ENCODE results near the gene ETV6. TPM values are rescaled to one million over a fixed set of nuclear protein-coding genes. Genes with fewer than 3 reads are reported as not detected.

ETV6 gene
- total RNA-seq, 1 experiment from 2014 or later, result 14.1 TPM

DNA sequence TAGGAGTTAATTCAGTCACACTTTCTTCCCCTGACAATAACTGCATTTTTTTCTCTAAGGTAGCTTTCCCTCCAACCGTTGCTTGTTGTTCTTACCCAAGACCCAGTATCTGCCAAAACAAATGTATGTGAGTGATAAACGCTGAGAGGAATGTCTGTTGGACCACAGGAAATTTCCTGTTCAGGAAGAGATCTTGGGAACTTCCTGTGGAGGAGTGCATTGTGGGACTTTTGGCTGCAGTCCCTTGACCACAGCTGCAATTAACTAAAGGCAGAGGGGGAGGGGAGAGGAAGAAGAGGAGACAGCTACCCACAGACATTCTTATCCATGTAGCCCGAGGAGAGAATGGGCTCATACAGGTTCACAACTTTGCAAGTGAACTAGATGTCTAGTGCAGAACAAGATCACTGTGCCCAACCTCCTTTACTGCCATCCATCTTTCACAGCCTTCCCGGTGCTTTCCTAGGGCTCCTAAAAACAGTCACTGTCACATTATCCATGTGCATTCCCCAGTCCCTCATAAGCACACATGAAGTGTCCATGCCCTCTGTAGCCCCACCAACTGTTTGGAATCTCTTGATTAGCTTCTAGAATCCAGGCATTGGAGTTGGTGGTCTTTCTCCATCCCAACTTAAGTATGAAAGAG is 149.5 kb downstream of the ETV6 start:
- Histone ChIP-seq H4K20me1 (ENCODE audit: insufficient read depth) (no peaks in the 10 kb centered on the region), H3K9me2 (ENCODE audit: insufficient read depth) (no peaks in the 10 kb centered on the region), H3K36me3 (ENCODE audit: control insufficient read depth in 1 of 2, insufficient read depth in 2 of 2, low read length in 2 of 2) (no peaks in the 10 kb centered on the region), H3K9ac (ENCODE audit: low read length) (no peak overlapping the region), H3K79me2 (ENCODE audit: insufficient read depth, low read length) (no peaks in the 10 kb centered on the region), H2AFZ (ENCODE audit: low read depth, low read length, poor library complexity, severe bottlenecking) (no peak overlapping the region), H3K27ac (ENCODE audit: low read depth, low read length) (no peak overlapping the region), H3K9me3 (ENCODE audit: control insufficient read depth in 1 of 2, insufficient read depth in 1 of 2, low read depth in 1 of 2, low read length in 2 of 2) (no peaks in the 10 kb centered on the region), H3K4me2 (ENCODE audit: low read length) (no peak overlapping the region; the same call in 1 of the 2 replicates), H3K4me3 (replicated peaks in 1 of 2; ENCODE audit: low read depth in 1 of 2, low read length in 2 of 2) (no peak overlapping the region), H3K4me1 (ENCODE audit: control insufficient read depth in 1 of 2, insufficient read depth in 2 of 2, low read length in 2 of 2) (peaks cover 28 to 41% of the 10 kb centered on the region in 2 experiments), H3K27me3 (ENCODE audit: insufficient read depth, low read length) (no peaks in the 10 kb centered on the region)
- no peak for ATAC-seq
- RAD21 ChIA-PET (ENCODE audit: low non-redundant PET in 1 of 2, low total read pairs in 2 of 2, uncharacterized antibody in 2 of 2, unreplicated experiment in 2 of 2), result no interaction called here
- intact Hi-C loops (cut with micrococcal nuclease), result no loop called here
- TF ChIP-seq JUND (IDR thresholded peaks at IDR 0.05), result no peak
- TF ChIP-seq, protein P1, sequence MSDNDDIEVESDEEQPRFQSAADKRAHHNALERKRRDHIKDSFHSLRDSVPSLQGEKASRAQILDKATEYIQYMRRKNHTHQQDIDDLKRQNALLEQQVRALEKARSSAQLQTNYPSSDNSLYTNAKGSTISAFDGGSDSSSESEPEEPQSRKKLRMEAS (IDR thresholded peaks at IDR 0.05), result no peak
- TF ChIP-seq, protein P2, sequence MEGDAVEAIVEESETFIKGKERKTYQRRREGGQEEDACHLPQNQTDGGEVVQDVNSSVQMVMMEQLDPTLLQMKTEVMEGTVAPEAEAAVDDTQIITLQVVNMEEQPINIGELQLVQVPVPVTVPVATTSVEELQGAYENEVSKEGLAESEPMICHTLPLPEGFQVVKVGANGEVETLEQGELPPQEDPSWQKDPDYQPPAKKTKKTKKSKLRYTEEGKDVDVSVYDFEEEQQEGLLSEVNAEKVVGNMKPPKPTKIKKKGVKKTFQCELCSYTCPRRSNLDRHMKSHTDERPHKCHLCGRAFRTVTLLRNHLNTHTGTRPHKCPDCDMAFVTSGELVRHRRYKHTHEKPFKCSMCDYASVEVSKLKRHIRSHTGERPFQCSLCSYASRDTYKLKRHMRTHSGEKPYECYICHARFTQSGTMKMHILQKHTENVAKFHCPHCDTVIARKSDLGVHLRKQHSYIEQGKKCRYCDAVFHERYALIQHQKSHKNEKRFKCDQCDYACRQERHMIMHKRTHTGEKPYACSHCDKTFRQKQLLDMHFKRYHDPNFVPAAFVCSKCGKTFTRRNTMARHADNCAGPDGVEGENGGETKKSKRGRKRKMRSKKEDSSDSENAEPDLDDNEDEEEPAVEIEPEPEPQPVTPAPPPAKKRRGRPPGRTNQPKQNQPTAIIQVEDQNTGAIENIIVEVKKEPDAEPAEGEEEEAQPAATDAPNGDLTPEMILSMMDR (IDR thresholded peaks at IDR 0.05 in 2 of 3, conservative IDR thresholded peaks at IDR 0.05 in 1 of 3; ENCODE audit: borderline replicate concordance in 1 of 3, insufficient read depth in 1 of 3, low read depth in 2 of 3, low read length in 2 of 3), result no peak
- TF ChIP-seq, protein P3, sequence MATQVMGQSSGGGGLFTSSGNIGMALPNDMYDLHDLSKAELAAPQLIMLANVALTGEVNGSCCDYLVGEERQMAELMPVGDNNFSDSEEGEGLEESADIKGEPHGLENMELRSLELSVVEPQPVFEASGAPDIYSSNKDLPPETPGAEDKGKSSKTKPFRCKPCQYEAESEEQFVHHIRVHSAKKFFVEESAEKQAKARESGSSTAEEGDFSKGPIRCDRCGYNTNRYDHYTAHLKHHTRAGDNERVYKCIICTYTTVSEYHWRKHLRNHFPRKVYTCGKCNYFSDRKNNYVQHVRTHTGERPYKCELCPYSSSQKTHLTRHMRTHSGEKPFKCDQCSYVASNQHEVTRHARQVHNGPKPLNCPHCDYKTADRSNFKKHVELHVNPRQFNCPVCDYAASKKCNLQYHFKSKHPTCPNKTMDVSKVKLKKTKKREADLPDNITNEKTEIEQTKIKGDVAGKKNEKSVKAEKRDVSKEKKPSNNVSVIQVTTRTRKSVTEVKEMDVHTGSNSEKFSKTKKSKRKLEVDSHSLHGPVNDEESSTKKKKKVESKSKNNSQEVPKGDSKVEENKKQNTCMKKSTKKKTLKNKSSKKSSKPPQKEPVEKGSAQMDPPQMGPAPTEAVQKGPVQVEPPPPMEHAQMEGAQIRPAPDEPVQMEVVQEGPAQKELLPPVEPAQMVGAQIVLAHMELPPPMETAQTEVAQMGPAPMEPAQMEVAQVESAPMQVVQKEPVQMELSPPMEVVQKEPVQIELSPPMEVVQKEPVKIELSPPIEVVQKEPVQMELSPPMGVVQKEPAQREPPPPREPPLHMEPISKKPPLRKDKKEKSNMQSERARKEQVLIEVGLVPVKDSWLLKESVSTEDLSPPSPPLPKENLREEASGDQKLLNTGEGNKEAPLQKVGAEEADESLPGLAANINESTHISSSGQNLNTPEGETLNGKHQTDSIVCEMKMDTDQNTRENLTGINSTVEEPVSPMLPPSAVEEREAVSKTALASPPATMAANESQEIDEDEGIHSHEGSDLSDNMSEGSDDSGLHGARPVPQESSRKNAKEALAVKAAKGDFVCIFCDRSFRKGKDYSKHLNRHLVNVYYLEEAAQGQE (IDR thresholded peaks at IDR 0.05; ENCODE audit: low read depth), result no peak
- TF ChIP-seq EZH2 (IDR thresholded peaks at IDR 0.05), result no peak
- TF ChIP-seq RAD21 (IDR thresholded peaks at IDR 0.05; ENCODE audit: low read depth), result no peak
- no peak for TF ChIP-seq POLR2AphosphoS5 (IDR thresholded peaks at IDR 0.05; ENCODE audit: low read depth, low read length)
- no peak for TF ChIP-seq YY1 (IDR thresholded peaks at IDR 0.05; ENCODE audit: extremely low read depth, insufficient replicate concordance, low read depth, low read length)
- TF ChIP-seq FOSL1 (IDR thresholded peaks at IDR 0.05; ENCODE audit: low read depth), result no peak
- TF ChIP-seq, protein P4, sequence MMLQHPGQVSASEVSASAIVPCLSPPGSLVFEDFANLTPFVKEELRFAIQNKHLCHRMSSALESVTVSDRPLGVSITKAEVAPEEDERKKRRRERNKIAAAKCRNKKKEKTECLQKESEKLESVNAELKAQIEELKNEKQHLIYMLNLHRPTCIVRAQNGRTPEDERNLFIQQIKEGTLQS (IDR thresholded peaks at IDR 0.05), result no peak
- TF ChIP-seq, protein P5, sequence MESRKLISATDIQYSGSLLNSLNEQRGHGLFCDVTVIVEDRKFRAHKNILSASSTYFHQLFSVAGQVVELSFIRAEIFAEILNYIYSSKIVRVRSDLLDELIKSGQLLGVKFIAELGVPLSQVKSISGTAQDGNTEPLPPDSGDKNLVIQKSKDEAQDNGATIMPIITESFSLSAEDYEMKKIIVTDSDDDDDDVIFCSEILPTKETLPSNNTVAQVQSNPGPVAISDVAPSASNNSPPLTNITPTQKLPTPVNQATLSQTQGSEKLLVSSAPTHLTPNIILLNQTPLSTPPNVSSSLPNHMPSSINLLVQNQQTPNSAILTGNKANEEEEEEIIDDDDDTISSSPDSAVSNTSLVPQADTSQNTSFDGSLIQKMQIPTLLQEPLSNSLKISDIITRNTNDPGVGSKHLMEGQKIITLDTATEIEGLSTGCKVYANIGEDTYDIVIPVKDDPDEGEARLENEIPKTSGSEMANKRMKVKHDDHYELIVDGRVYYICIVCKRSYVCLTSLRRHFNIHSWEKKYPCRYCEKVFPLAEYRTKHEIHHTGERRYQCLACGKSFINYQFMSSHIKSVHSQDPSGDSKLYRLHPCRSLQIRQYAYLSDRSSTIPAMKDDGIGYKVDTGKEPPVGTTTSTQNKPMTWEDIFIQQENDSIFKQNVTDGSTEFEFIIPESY (IDR thresholded peaks at IDR 0.05; ENCODE audit: extremely low read depth, insufficient replicate concordance, low read length), result no peak
- TF ChIP-seq CEBPB (IDR thresholded peaks at IDR 0.05; ENCODE audit: low read depth), result no peak
- no peak for TF ChIP-seq EZH2phosphoT487 (IDR thresholded peaks at IDR 0.05; ENCODE audit: borderline replicate concordance)
- no peak for TF ChIP-seq EGR1 (IDR thresholded peaks at IDR 0.05; ENCODE audit: low read depth)
- TF ChIP-seq SP1 (IDR thresholded peaks at IDR 0.05; ENCODE audit: low read depth), result no peak
- CTCF ChIA-PET, result no interaction called here
- BruUV-seq (replicated peaks), result no TSS peak
- no peak for DNase-seq (ENCODE audit: low read depth, low spot score)
- POLR2A ChIA-PET, result no interaction called here
